PC-9 (cell line): ENCODE results near the gene UCHL3. TPM values are rescaled to one million over a fixed set of nuclear protein-coding genes. Genes with fewer than 3 reads are reported as not detected.

Source experiments
- BruUV-seq: library from RNA; stranded (reverse); fragments of 400-500 nt; replicated peaks from 2 replicates; lab custom pipeline; 2021; lab: Mats Ljungman, UMichigan
- CTCF ChIA-PET: fragments of 300-600 bp; sonication (Branson Sonifier 250); formaldehyde crosslinking; loops from one replicate; lab custom pipeline; 2022; ENCODE audit warnings: antibody characterized with exemption; lab: Charles Lee
- POLR2A ChIA-PET: fragments of 300-600 bp; sonication (Branson Sonifier 250); formaldehyde crosslinking; loops from one replicate; lab custom pipeline; 2022; ENCODE audit warnings: antibody characterized with exemption; ENCODE audit not compliant: unreplicated experiment; lab: Charles Lee
- DNase-seq, 2 experiments: peaks; one replicate each; pipeline versions ENCODE4 v3.0.0 to v3.0.0-alpha.2; 2015 to 2022; ENCODE audit warnings: mixed read lengths in 1 of 2
- H2AFZ ChIP-seq: fragments of 200-600 bp; sonication (generic); 2 replicates; pipeline ENCODE4 v1.8.1; 2017; ENCODE audit warnings: antibody characterized with exemption
- H3F3A ChIP-seq: fragments of 200-600 bp; sonication (generic); 2 replicates; pipeline ENCODE4 v1.8.1; 2017; ENCODE audit warnings: antibody characterized with exemption, mild to moderate bottlenecking, low read depth; ENCODE audit not compliant: insufficient read depth
- H3K27ac ChIP-seq: fragments of 200-600 bp; sonication (generic); 2 replicates; pipeline ENCODE4 v1.6.1; 2016; ENCODE audit warnings: mixed run types
- H3K27me3 ChIP-seq: fragments of 200-600 bp; sonication (generic); 2 replicates; pipeline ENCODE4 v1.6.1; 2016; ENCODE audit warnings: low read depth, mixed run types; ENCODE audit not compliant: insufficient read depth
- H3K36me3 ChIP-seq: fragments of 200-600 bp; sonication (generic); 2 replicates; pipeline ENCODE4 v1.6.1; 2016; ENCODE audit warnings: low read depth, mixed run types
- H3K4me1 ChIP-seq: fragments of 200-600 bp; sonication (generic); replicated peaks from 2 replicates; pipeline ENCODE4 v1.6.1; 2016; ENCODE audit warnings: mixed run types; ENCODE audit not compliant: insufficient read depth
- H3K4me2 ChIP-seq: fragments of 200-600 bp; sonication (generic); 2 replicates; pipeline ENCODE4 v1.6.1; 2017; ENCODE audit warnings: mixed run types
- H3K4me3 ChIP-seq: fragments of 200-600 bp; sonication (generic); 2 replicates; pipeline ENCODE4 v1.6.1; 2016; ENCODE audit warnings: mixed run types
- H3K79me2 ChIP-seq: fragments of 200-600 bp; sonication (generic); 2 replicates; pipeline ENCODE4 v1.6.1; 2017; ENCODE audit warnings: low read depth, mixed run types
- H3K9me2 ChIP-seq: fragments of 200-600 bp; sonication (generic); 2 replicates; pipeline ENCODE4 v1.8.1; 2017; ENCODE audit warnings: mild to moderate bottlenecking; ENCODE audit not compliant: insufficient read depth
- H3K9me3 ChIP-seq: fragments of 200-600 bp; sonication (generic); 2 replicates; pipeline ENCODE4 v1.8.1; 2016; ENCODE audit warnings: low read depth; ENCODE audit not compliant: insufficient read depth
- H4K20me1 ChIP-seq: fragments of 200-600 bp; sonication (generic); 2 replicates; pipeline ENCODE4 v1.8.1; 2017; ENCODE audit not compliant: insufficient read depth
- CTCF ChIP-seq: fragments of 200-600 bp; sonication (generic); conservative IDR thresholded peaks from 2 replicates; pipeline ENCODE4 v1.6.1; 2017; ENCODE audit warnings: mixed run types, antibody characterized with exemption, mild to moderate bottlenecking, moderate library complexity
- EZH2 ChIP-seq: fragments of 200-600 bp; sonication (generic); IDR thresholded peaks from 2 replicates; pipeline ENCODE4 v1.8.0; 2017; ENCODE audit warnings: antibody characterized with exemption, low read depth
- intact Hi-C: fragments of 100-400 bp; cut with micrococcal nuclease; formaldehyde crosslinking; loops from one replicate; pipeline ENCODE4 v1.10.0; 2022; ENCODE audit not compliant: unreplicated experiment
- total RNA-seq: library from RNA; stranded (reverse); gene quantifications from 2 replicates; pipeline ENCODE4 v1.2.3, GENCODE V29; 2021

UCHL3 gene
- total RNA-seq, 1 experiment from 2014 or later = 54.9 TPM

DNA sequence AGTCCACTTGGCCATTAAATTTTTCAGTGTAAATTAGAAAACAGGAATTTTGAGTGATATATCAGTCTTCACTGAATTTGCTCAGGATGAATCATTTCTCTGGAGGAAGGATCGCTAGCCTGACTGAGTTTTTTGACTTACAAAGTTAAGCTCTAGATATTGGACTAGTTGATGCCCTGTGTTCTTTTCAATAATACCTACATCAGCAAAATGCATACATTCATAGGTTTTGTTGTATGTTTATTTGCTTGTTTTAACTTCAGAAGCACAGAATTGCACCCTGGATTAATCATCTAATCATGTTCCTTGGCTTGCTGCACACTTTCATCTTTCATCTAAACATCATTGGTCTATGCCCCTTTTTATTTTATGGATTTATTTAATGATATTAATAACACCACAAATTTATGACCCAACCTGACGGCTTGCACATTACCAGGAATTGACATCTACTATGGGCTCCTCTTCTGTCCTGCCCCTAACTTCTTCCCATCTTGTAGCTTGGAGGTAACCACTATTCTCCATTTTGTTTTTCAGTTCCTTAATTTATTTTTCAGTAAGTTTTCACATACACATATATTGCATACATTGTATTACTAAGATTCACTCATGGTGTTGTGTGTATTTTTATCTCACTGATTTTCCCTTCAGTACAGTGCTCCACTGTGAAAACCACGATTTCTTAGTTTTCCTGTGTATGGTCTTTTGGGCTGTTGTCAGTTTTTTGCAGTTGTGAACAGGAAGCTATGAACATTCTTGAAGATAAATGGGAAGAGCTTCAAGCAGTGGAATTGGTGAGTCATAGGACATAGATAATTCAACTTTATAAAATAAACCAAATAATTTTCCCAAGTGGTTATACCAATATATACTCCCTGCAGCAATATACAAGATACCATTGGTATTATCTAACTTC is 35.3 kb upstream of the UCHL3 start:
- ChIA-PET POLR2A (no interaction called here), CTCF (no interaction called here)
- H3K4me1 ChIP-seq = peaks cover 10% of the 10 kb centered on the region; the same call in 1 of the 2 replicates
- no peaks in the 10 kb centered on the region for H3K27me3 ChIP-seq
- no peaks in the 10 kb centered on the region for H4K20me1 ChIP-seq
- DNase-seq = no peak
- H3K4me2 ChIP-seq = no peak overlapping the region
- H3K9me2 ChIP-seq = no peaks in the 10 kb centered on the region
- no peaks in the 10 kb centered on the region for H3K36me3 ChIP-seq
- H3F3A ChIP-seq = no peaks in the 10 kb centered on the region
- no peaks in the 10 kb centered on the region for H3K79me2 ChIP-seq
- no peak overlapping the region for H3K27ac ChIP-seq
- TF ChIP-seq CTCF (no peak), EZH2 (no peak)
- intact Hi-C loops = no loop called here
- no peaks in the 10 kb centered on the region for H3K9me3 ChIP-seq
- H2AFZ ChIP-seq = no peak overlapping the region
- H3K4me3 ChIP-seq = no peak overlapping the region
- no TSS peak for BruUV-seq

GRCh38 chr13:75518439-75519088 is 31.0 kb upstream of the UCHL3 start:
- ChIA-PET CTCF (no interaction called here), POLR2A (no interaction called here)
- intact Hi-C loops = no loop called here
- no peaks in the 10 kb centered on the region for H3K36me3 ChIP-seq
- H3K4me2 ChIP-seq = no peak overlapping the region
- no TSS peak for BruUV-seq
- H3K4me1 ChIP-seq = no peaks in the 10 kb centered on the region
- H3F3A ChIP-seq = no peaks in the 10 kb centered on the region
- no peaks in the 10 kb centered on the region for H4K20me1 ChIP-seq
- TF ChIP-seq CTCF (no peak), EZH2 (no peak)
- H3K27ac ChIP-seq = no peak overlapping the region
- H3K27me3 ChIP-seq = no peaks in the 10 kb centered on the region
- H3K9me2 ChIP-seq = no peaks in the 10 kb centered on the region; the same call in 1 of the 2 replicates
- H3K4me3 ChIP-seq = no peak overlapping the region
- H2AFZ ChIP-seq = no peak overlapping the region
- H3K9me3 ChIP-seq = no peaks in the 10 kb centered on the region
- H3K79me2 ChIP-seq = no peaks in the 10 kb centered on the region
- no peak for DNase-seq

- H3K36me3 ChIP-seq = 0 out of 2 replicates have a peak, but pooled peaks cover 4% of the 10 kb centered on the region
- H3K4me3 ChIP-seq = no peak overlapping the region
- ChIA-PET CTCF (interaction anchor here (0.6 kb wide), 1 partner anchor 153 kb away, joined by 3 read pairs; no protein-coding TSS in a partner anchor), POLR2A (no interaction called here)
- no peak for TF ChIP-seq EZH2
- no peak for TF ChIP-seq CTCF
- no peaks in the 10 kb centered on the region for H3K4me1 ChIP-seq
- H3K27me3 ChIP-seq = no peaks in the 10 kb centered on the region
- H3F3A ChIP-seq = no peaks in the 10 kb centered on the region
- H3K27ac ChIP-seq = no peak overlapping the region
- no TSS peak for BruUV-seq
- intact Hi-C loops = no loop called here
- no peak overlapping the region for H3K4me2 ChIP-seq
- no peak for DNase-seq
- no peak overlapping the region for H2AFZ ChIP-seq
- H3K9me3 ChIP-seq = no peaks in the 10 kb centered on the region
- H3K79me2 ChIP-seq = no peaks in the 10 kb centered on the region
- no peaks in the 10 kb centered on the region for H4K20me1 ChIP-seq
- H3K9me2 ChIP-seq = no peaks in the 10 kb centered on the region; the same call in 1 of the 2 replicates
Observed at GRCh38 chr13:75521956-75522355, 27.6 kb upstream of the UCHL3 start.
